Fibroblast of the conjunctiva (primary cell): ENCODE data around the gene EIF4G1.
A peak's percentile ranks its signal among the peaks of the same experiment; 100 is the strongest.

Experiments used
- DNase-seq: peaks from one replicate; pipeline ENCODE4 v3.0.0-alpha.2; 2010; ENCODE audit warnings: low read depth

The EIF4G1 gene

GRCh38 chr3:184307915-184308314 lies 6.5 kb upstream of the EIF4G1 start:
- no peak for DNase-seq

- no peak for DNase-seq
Observed at GRCh38 chr3:184308744-184309143, 5.7 kb upstream of the EIF4G1 start.

GRCh38 chr3:184311633-184312032 lies 2.8 kb upstream of the EIF4G1 start:
- no peak for DNase-seq

- peak; percentile 66 for DNase-seq
Observed at GRCh38 chr3:184314700-184315542, 515 bp downstream of the EIF4G1 start.

- no peak for DNase-seq
Observed at GRCh38 chr3:184315543-184315867, 1.1 kb downstream of the EIF4G1 start.

- DNase-seq = no peak
Observed at GRCh38 chr3:184315871-184316661, 1.7 kb downstream of the EIF4G1 start.

- DNase-seq = no peak
Observed at GRCh38 chr3:184316792-184317191, 2.4 kb downstream of the EIF4G1 start.

- no peak for DNase-seq
Observed at GRCh38 chr3:184317201-184317600, 2.8 kb downstream of the EIF4G1 start.

- peak; percentile 96 for DNase-seq
Observed at GRCh38 chr3:184320104-184320445, 5.7 kb downstream of the EIF4G1 start.

GRCh38 chr3:184321666-184322065 lies 7.3 kb downstream of the EIF4G1 start:
- DNase-seq = no peak

GRCh38 chr3:184322731-184323487 lies 8.5 kb downstream of the EIF4G1 start:
- DNase-seq = no peak

- DNase-seq = no peak
Observed at GRCh38 chr3:184323696-184324095, 9.3 kb downstream of the EIF4G1 start.

- no peak for DNase-seq
Observed at GRCh38 chr3:184325269-184325668, 10.9 kb downstream of the EIF4G1 start.

- DNase-seq = no peak
Observed at GRCh38 chr3:184325715-184326369, 11.4 kb downstream of the EIF4G1 start.

- no peak for DNase-seq
Observed at GRCh38 chr3:184327171-184327570, 12.8 kb downstream of the EIF4G1 start.

- no peak for DNase-seq
Observed at GRCh38 chr3:184328516-184328915, 14.1 kb downstream of the EIF4G1 start.

GRCh38 chr3:184332370-184333090 lies 18.1 kb downstream of the EIF4G1 start:
- no peak for DNase-seq

- DNase-seq = no peak
Observed at GRCh38 chr3:184333190-184333589, 18.8 kb downstream of the EIF4G1 start.

- DNase-seq = no peak
Observed at GRCh38 chr3:184333700-184334099, 19.3 kb downstream of the EIF4G1 start.

- DNase-seq = no peak
Observed at GRCh38 chr3:184334470-184335158, 20.2 kb downstream of the EIF4G1 start.

- no peak for DNase-seq
Observed at GRCh38 chr3:184335291-184335660, 20.9 kb downstream of the EIF4G1 start.
